Hepatic stellate cell (primary cell): ENCODE results near the gene JPH3.
A peak's percentile ranks its signal among the peaks of the same experiment; 100 is the strongest.

ENCODE experiments used
- DNase-seq: peaks from one replicate; pipeline ENCODE4 v3.0.0; 2011; ENCODE audit warnings: low spot score

JPH3 gene

GRCh38 chr16:87602001-87602775 is at the start of gene JPH3:
JPH3 (plus strand) TSS chr16:87602508; CDS start chr16:87603147, 639 bp downstream.
- DNase-seq, result no peak

GRCh38 chr16:87552772-87553573 is 49.3 kb upstream of the JPH3 start:
- DNase-seq, result no peak

- no peak for DNase-seq
Measured at GRCh38 chr16:87554754-87555427, 47.4 kb upstream of the JPH3 start.

GRCh38 chr16:87555647-87556046 is 46.7 kb upstream of the JPH3 start:
- DNase-seq, result no peak

GRCh38 chr16:87556941-87557459 is 45.3 kb upstream of the JPH3 start:
- peak; percentile 75 for DNase-seq

- DNase-seq, result no peak
Measured at GRCh38 chr16:87558682-87559081, 43.6 kb upstream of the JPH3 start.

- DNase-seq, result no peak
Measured at GRCh38 chr16:87559945-87560344, 42.4 kb upstream of the JPH3 start.

GRCh38 chr16:87560428-87561199 is 41.7 kb upstream of the JPH3 start:
- no peak for DNase-seq

- DNase-seq, result no peak
Measured at GRCh38 chr16:87561200-87562105, 40.9 kb upstream of the JPH3 start.

- no peak for DNase-seq
Measured at GRCh38 chr16:87562201-87562600, 40.1 kb upstream of the JPH3 start.

- DNase-seq, result no peak
Measured at GRCh38 chr16:87563022-87563421, 39.3 kb upstream of the JPH3 start.

GRCh38 chr16:87563714-87564523 is 38.4 kb upstream of the JPH3 start:
- DNase-seq, result no peak

GRCh38 chr16:87564524-87564778 is 37.9 kb upstream of the JPH3 start:
- DNase-seq, result no peak

GRCh38 chr16:87569601-87570571 is 32.4 kb upstream of the JPH3 start:
- DNase-seq, result no peak

GRCh38 chr16:87570572-87570937 is 31.8 kb upstream of the JPH3 start:
- no peak for DNase-seq

GRCh38 chr16:87570938-87571867 is 31.1 kb upstream of the JPH3 start:
- DNase-seq, result peak; percentile 91

GRCh38 chr16:87571868-87572244 is 30.5 kb upstream of the JPH3 start:
- no peak for DNase-seq

- no peak for DNase-seq
Measured at GRCh38 chr16:87572959-87573358, 29.3 kb upstream of the JPH3 start.
